Smooth muscle cell (in vitro differentiated cells): ENCODE data around the gene C11orf98. TPM values are rescaled to one million over a fixed set of nuclear protein-coding genes. Genes with fewer than 3 reads are reported as not detected.
A peak's percentile ranks its signal among the peaks of the same experiment; 100 is the strongest.

ENCODE experiments used
- DNase-seq: peaks from one replicate; lab custom pipeline; 2025; ENCODE audit not compliant: unreplicated experiment; lab: John Stamatoyannopoulos, UW
- H2AFZ ChIP-seq: fragments of 200-600 bp; sonication (generic); 2 replicates; pipeline ENCODE4 v1.6.0; 2016; ENCODE audit warnings: antibody characterized with exemption, low read depth, mild to moderate bottlenecking
- H3F3A ChIP-seq: fragments of 200-600 bp; sonication (generic); 2 replicates; pipeline ENCODE4 v1.6.0; 2017; ENCODE audit warnings: antibody characterized with exemption, low read depth
- H3K27ac ChIP-seq: fragments of 200-600 bp; sonication (generic); 2 replicates; pipeline ENCODE4 v1.5.1; 2016; ENCODE audit warnings: low read depth, mild to moderate bottlenecking
- H3K27me3 ChIP-seq: fragments of 200-600 bp; sonication (generic); 2 replicates; pipeline ENCODE4 v1.6.1; 2016; ENCODE audit warnings: low read depth, mild to moderate bottlenecking
- H3K36me3 ChIP-seq: fragments of 200-600 bp; sonication (generic); 2 replicates; pipeline ENCODE4 v1.5.1; 2016; ENCODE audit warnings: low read depth
- H3K4me1 ChIP-seq: fragments of 200-600 bp; sonication (generic); 2 replicates; pipeline ENCODE4 v1.5.1; 2016; ENCODE audit warnings: low read depth
- H3K4me2 ChIP-seq: fragments of 200-600 bp; sonication (generic); 2 replicates; pipeline ENCODE4 v1.6.0; 2016; ENCODE audit warnings: mild to moderate bottlenecking
- H3K4me3 ChIP-seq: fragments of 200-600 bp; sonication (generic); 2 replicates; pipeline ENCODE4 v1.5.1; 2016; ENCODE audit warnings: mild to moderate bottlenecking
- H3K79me2 ChIP-seq: fragments of 200-600 bp; sonication (generic); 2 replicates; pipeline ENCODE4 v1.6.0; 2016; ENCODE audit warnings: low read depth, mild to moderate bottlenecking
- H3K9ac ChIP-seq: fragments of 200-600 bp; sonication (generic); 2 replicates; pipeline ENCODE4 v1.6.0; 2016; ENCODE audit warnings: low read depth
- H3K9me3 ChIP-seq: fragments of 200-600 bp; sonication (generic); replicated peaks from 2 replicates; pipeline ENCODE4 v1.5.1; 2016; ENCODE audit warnings: low read depth
- H4K20me1 ChIP-seq: fragments of 200-600 bp; sonication (generic); 2 replicates; pipeline ENCODE4 v1.6.0; 2016; ENCODE audit warnings: low read depth
- CTCF ChIP-seq: fragments of 200-600 bp; sonication (generic); IDR thresholded peaks from 2 replicates; pipeline ENCODE4 v1.5.1; 2017; ENCODE audit warnings: borderline replicate concordance, mild to moderate bottlenecking, antibody characterized with exemption; ENCODE audit not compliant: insufficient read depth, poor library complexity, severe bottlenecking
- WGBS: methylation state at CpG from one replicate; pipeline ENCODE4 v1.1.7; 2016; ENCODE audit warnings: low lambda C conversion rate; 5-methylcytosine and 5-hydroxymethylcytosine counted together
- polyA plus RNA-seq: library from polyadenylated mRNA; unstranded; fragments of >200 nt; fragmentation: Nextera tagmentation; extraction: Ambion mirVana; gene quantifications from 2 replicates; pipeline ENCODE4 v1.2.1, GENCODE V29; 2016
- total RNA-seq: library from RNA; depleted of rRNA; stranded (reverse); fragments of >200 nt; gene quantifications from 2 replicates; pipeline ENCODE4 v1.2.3, GENCODE V29; 2014

The C11orf98 gene
- total and polyA plus RNA-seq, 2 experiments from 2014 or later, result 68.4 to 101 TPM

GRCh38 chr11:62680825-62681240, 15.8 kb upstream of the C11orf98 start:
- Histone ChIP-seq H3K27ac (peak overlapping the region; percentile 20), H3K79me2 (peaks cover 21% of the 10 kb centered on the region), H3K9ac (no peak overlapping the region), H3K4me3 (no peak overlapping the region), H3K4me2 (no peak overlapping the region), H4K20me1 (no peaks in the 10 kb centered on the region), H3K36me3 (no peaks in the 10 kb centered on the region), H3K9me3 (no peaks in the 10 kb centered on the region), H3F3A (peaks cover 27% of the 10 kb centered on the region), H3K27me3 (no peaks in the 10 kb centered on the region), H2AFZ (peak overlapping the region; percentile 20), H3K4me1 (peaks cover 7% of the 10 kb centered on the region)
- no peak for DNase-seq
- 60% methylated on average over 4 of the region's 4 CpGs for WGBS
- TF ChIP-seq CTCF, result peak; percentile 27

- H3K27me3 ChIP-seq, result no peaks in the 10 kb centered on the region
- H3K36me3 ChIP-seq, result no peaks in the 10 kb centered on the region
- no peaks in the 10 kb centered on the region for H3K9me3 ChIP-seq
- peak; percentile 61 for DNase-seq
- no peaks in the 10 kb centered on the region for H4K20me1 ChIP-seq
- H3K79me2 ChIP-seq, result peaks cover 21% of the 10 kb centered on the region
- peak within 1 kb of the TSS; percentile 92 for H3K4me3 ChIP-seq
- H3K4me1 ChIP-seq, result peaks cover 7% of the 10 kb centered on the region
- TF ChIP-seq CTCF, result no peak
- peaks cover 27% of the 10 kb centered on the region for H3F3A ChIP-seq
- H3K4me2 ChIP-seq, result peak within 1 kb of the TSS; percentile 91
- 12% methylated on average over 55 of the region's 55 CpGs for WGBS
- peak within 1 kb of the TSS; percentile 37 for H2AFZ ChIP-seq
- peak within 1 kb of the TSS; percentile 95 for H3K9ac ChIP-seq
- peak within 1 kb of the TSS; percentile 72 for H3K27ac ChIP-seq
Observed at GRCh38 chr11:62678770-62679696, 14.0 kb upstream of the C11orf98 start, which contains the start of gene UBXN1. Gene UBXN1, minus strand, starts transcription at chr11:62679073. Its CDS starts 150 bp downstream, at chr11:62678923.

GRCh38 chr11:62678433-62678769, 13.4 kb upstream of the C11orf98 start:
- no peak for TF ChIP-seq CTCF
- WGBS, result 10% methylated on average over 13 of the region's 16 CpGs
- Histone ChIP-seq H3K27ac (peak overlapping the region; percentile 72), H3K4me1 (peaks cover 7% of the 10 kb centered on the region), H3K36me3 (no peaks in the 10 kb centered on the region), H2AFZ (peak overlapping the region; percentile 37), H3K79me2 (peaks cover 24% of the 10 kb centered on the region), H3K4me3 (peak overlapping the region; percentile 92), H4K20me1 (no peaks in the 10 kb centered on the region), H3K9me3 (no peaks in the 10 kb centered on the region), H3K27me3 (no peaks in the 10 kb centered on the region), H3K4me2 (peak overlapping the region; percentile 91), H3F3A (peaks cover 27% of the 10 kb centered on the region), H3K9ac (peak overlapping the region; percentile 95)
- DNase-seq, result no peak

DNA sequence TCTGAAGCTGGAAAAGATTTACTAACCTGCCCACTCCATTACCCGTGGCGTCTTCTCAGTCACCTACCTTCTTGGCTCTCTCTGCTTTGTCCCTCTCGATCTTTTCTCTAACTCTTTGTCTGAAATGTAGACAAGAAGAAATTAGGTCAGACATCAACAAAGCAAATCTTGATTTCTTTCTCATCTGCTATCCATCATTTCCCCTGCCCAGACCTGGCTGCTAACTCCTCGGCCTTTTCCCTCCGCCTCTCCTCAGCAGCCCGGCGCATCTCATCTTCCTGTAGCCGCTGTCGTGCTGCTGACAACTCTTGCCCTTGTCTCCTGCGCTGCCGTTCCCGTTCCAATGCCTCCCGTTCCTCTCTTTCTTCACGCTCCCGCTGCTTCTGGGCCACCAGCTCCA, 12.7 kb upstream of the C11orf98 start:
- no peak for TF ChIP-seq CTCF
- peak overlapping the region; percentile 92 for H3K4me3 ChIP-seq
- peaks cover 24% of the 10 kb centered on the region for H3K79me2 ChIP-seq
- 93% methylated on average over 15 of the region's 15 CpGs for WGBS
- H4K20me1 ChIP-seq, result no peaks in the 10 kb centered on the region
- H3K27ac ChIP-seq, result peak overlapping the region; percentile 72
- peak overlapping the region; percentile 95 for H3K9ac ChIP-seq
- H3K4me1 ChIP-seq, result peaks cover 7% of the 10 kb centered on the region
- H3K27me3 ChIP-seq, result no peaks in the 10 kb centered on the region
- peaks cover 27% of the 10 kb centered on the region for H3F3A ChIP-seq
- no peak overlapping the region for H2AFZ ChIP-seq
- no peak for DNase-seq
- peak overlapping the region; percentile 91 for H3K4me2 ChIP-seq
- no peaks in the 10 kb centered on the region for H3K36me3 ChIP-seq
- H3K9me3 ChIP-seq, result no peaks in the 10 kb centered on the region
